Stimulated activated CD8-positive, alpha-beta memory T cell treated with anti-CD3 and anti-CD28 coated beads, Interleukin-2, amount 100 ng/mL, for 48 hours (primary cell): ENCODE data around the gene ZNF311.
"Not testable (repeated sequence)": the region's sequence is repeated elsewhere in the genome, so short reads cannot be mapped to it uniquely, and the experiment has no call there.

Experiments used
- DNase-seq, 2 donors: peaks; one replicate each; pipeline ENCODE4 v3.0.0-alpha.2; 2020; ENCODE audit warnings: low read depth in 2 of 2

Gene ZNF311

DNA sequence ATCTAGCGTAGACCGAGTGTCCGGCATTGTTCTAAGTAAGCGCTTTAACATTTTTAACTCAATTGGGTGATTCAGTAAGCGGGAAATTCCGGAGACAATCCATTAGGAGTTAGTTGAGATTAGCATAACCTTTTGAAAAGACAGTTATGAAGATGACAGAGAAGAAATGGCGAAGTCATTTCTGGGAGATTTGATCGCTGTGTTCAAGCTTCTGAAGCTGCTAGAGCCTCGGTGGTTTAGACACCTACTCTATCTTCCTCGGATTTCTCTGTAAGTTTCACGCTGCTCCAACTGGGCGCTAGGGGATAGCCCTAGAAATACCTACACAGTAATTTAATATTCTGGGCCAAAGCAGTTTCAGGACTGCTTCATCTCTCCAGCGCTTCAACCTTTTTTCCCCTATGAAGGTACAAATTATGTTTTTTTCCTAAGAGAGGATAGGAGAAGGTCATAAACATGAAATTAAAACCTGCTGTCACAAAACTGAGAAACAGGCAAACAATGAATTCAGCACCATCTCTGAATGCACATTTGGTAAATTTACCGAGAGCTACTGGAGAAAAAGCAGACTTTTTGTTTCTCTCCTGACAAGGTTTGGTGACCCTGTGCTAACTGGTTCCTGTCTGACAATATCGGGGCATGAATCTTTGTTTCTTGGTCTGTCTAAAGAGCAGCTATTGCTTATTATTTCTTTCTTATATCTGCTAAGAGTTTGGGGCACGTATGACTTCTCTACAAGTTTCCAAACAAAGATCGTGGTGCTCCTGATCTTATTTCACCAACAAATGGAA, 22.4 kb downstream of the ZNF311 start:
- no peak for DNase-seq

DNA sequence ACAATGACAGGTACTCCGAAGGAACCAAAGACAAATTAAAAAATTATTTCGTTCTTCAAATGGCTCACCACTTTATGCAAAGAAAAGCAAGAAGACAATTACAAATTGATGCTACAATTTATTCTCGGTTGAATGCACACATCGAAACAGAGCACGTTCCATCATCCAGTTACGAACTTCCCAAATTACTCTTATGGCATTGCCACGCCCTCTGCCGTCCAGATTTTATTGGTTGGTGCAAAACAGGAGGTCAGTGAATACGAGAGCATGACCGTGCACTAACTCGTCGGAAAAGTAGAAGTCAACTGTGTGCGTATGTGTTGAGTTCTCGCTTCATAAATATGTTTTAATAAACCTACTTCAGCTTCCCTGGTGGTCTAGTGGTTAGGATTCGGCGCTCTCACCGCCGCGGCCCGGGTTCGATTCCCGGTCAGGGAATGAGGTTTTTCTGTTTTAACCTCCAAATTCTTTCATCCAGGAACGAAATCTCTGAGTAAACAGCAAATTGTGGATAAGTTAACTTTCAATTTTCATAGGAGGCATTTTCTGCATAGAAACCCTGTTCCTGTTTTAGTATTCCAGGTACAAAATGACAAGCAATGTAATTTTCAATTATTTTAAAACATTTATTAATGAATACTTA, 23.2 kb downstream of the ZNF311 start:
- peak in 1 of 2 donors; percentile 49 for DNase-seq

DNA sequence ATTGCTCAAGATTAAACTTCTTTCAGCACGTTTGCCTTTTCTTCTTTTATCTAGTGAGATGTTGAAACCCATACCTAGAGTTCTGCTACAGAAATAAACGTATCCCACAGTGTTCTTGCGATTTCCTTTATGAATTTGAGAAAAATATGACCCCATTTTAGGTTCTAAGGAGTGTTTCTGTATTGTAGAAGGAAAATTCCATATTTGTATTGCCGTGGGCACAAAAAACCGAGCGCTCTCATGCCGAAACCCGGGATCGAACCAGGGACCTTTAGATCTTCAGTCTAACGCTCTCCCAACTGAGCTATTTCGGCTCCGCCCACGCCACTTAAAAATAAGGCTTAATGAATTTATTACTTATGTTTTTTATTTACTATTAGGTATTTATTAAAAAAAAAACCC, 23.7 kb downstream of the ZNF311 start:
- DNase-seq, result peak; percentile 51 to 68

DNA sequence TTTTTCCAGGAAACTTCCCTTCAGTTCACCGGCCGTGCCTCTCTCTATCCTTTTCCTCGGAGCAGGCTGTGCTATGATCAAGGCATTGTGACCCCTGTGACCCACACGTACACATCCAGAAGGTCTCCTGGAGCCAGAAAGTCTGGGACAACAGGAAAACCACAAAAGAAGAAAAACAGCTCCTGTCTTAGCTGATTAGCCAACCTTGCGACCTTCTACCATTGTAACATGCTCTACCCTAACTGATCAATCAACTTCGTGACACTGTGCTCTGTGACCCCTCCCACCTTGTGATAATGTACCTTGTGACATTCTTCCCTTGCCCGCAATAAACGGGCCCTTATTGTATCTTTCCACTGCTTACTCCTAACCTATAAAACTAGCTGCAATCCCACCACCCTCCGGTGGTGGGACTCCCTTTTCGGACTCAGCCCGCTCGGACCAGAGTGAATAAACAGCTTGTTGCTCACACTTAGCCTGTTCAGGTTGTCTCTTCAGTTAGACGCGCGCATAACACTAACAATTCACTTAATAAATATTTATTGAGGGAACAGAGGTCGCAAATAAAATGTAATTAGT, 24.2 kb downstream of the ZNF311 start:
- no peak for DNase-seq

DNA sequence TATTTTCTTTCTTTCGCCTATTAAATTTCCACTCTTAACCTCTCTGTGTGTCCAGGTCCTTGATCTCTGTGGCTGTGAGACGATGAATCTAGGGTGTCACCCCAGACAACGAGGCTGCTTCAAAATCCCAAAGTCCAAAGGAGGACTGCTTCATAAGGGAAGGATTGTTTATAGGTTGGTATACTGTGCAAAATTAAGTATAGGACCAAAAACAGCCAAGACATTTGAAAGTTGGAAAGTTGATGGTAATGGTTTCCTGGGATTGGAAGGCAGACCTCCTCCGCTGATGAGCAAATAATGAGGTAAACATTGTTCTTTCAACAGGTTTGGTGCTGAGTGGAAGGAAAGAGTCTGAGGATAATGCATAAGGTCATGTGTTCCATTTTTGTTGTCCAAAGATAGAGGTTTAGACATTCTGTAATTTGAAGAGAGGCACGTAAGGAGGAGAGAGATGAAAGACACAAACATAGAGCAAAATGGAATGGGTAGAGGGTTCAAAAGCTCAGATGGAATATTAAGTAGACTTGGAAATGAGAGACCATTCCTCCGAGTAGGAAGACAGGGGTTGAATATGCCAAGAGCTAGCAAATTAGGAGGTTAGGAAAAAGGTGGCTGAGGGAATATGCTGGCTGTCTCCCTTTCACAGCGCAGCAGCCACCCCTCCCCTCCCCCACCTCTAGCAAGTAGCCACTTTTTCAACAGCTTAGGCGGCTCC, 24.8 kb downstream of the ZNF311 start:
- DNase-seq, result no peak

DNA sequence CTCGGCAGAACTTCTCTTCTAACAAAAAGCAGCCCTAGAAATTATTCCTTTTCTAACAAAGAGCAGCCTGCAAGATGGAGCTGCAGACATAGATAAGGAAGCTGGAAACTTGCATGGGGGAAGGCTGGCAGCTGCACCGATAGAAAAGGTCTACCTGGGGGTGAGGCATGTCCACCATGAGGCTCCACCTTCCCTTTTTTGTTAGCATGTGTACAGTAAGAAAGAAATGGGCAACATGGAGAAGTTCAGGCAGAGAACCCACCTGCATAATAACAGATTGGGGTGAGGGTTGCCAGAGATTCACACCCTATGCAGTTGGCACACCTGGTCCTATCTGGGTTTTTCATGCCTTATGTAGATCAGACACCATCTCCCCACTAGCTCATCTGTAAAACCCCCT, 25.4 kb downstream of the ZNF311 start:
- no peak for DNase-seq

DNA sequence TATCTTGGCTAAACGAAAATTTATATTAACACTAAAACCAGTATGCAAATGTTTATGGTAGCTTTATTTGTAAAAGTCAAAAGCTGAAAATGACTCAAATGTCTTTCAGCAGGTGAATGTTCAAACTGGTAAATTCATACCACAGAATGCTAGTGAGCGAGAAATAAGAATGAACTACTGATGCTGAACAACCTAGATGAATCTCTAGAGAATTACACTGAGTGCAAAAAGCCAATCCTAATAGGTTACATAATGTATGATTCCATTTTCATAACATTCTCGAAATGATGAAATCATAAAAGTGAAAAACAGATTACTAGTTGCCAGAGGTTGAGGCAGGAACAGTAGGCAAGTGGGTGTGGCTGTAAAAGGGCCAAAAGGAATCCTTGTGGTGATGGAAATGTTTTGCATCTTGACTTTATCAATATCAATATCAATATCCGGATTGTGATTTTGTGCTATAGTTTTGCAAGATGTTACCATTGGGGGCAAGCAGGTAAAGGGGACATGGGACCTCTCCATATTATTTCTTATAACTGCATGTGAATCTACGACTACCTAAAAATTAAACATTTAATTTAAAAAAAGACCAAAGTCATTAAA, 26.1 kb downstream of the ZNF311 start:
- no peak for DNase-seq

DNA sequence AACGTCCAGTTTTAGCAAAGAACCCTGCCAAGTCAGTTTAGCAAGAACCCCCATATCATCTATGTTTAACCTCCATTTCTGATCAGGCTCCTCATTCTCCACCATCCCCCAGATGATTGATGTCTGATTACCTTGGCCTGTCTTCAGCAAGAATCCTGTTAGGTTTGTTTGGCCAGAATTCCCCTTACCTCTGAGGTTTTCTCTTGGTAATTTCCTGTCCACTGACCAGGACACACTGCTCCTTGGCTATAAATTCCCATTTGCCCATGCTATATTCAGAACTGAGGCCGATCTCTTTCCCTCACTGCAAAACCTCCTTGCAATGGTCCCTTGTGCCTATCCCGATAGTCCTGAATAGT, 27.0 kb downstream of the ZNF311 start:
- DNase-seq, result no peak

DNA sequence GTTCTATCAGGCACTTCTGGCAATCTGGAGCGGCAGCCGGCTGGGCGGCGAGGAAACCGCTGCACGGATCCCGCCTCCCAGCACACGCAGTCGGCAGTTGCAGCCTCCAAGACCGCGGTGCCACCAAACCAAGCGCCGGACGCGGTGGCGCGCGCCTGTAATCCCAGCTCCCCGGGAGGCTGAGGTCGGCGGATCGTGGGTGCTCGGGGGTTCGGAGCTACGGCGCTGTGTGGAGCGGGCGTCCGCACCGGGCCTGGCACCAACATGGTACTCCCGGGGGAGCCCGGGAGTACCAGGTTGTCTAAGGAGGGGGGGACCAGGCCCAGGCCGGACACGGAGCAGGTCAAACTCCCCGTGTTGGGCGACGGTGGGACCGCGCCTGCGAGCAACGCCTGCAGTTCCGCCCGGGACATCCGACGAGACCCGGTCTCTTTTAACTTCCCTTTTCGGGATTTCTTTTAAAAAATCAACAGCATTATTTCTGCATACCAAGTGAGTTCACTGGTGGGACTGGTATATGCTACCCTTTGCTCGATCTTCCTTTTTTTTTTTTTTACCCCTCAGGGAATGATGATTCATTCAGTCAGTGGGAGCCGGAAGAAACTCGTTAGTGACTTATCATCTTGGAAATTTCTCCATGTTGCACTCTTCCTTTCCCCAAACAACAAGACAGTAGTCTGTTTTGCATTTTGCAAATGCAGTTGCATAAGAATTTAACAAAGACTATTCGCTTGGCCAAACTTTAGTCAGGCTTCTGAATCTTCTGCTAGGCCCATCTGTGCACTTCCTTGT, 27.6 kb downstream of the ZNF311 start:
- DNase-seq, result peak in 1 of 2 donors; percentile 20

DNA sequence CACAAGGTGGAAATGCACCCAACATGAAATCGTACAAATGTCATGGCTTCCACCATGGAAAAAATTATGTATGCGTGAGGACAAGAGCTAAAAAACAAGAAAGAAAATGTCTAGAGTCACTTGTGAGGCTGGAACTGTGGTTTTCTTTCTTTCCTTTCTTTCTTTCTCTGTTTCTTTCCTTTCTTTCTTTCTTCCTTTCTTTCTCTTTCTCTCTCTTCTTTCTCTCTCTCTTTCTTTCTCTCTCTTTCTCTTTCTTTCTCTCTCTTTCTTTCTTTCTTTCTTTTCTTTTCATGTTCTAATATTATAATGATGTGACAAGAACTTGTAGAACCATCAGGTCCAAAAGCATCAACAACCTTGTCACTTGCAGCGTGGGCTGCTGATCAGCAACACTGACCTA, 28.4 kb downstream of the ZNF311 start:
- DNase-seq, result no peak

DNA sequence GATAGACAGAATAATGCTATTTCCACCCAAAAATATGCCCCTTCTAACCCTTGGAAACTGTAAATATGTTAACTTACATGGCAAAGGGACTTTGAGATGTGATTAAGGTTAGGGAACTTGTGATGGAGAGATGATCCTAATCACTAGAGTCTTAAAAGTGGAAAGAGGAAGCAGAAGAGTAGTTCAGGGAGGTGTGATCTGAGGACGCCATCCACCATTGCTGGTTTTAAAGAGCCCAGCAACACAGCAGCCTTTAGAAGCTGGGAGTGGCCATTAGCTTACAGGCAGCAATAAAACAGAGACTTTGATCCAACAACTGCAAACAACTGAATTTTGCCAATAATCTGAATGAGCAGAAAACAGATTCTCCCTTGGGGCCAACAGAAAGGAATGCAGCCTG, 30.6 kb downstream of the ZNF311 start:
- DNase-seq, result no peak

DNA sequence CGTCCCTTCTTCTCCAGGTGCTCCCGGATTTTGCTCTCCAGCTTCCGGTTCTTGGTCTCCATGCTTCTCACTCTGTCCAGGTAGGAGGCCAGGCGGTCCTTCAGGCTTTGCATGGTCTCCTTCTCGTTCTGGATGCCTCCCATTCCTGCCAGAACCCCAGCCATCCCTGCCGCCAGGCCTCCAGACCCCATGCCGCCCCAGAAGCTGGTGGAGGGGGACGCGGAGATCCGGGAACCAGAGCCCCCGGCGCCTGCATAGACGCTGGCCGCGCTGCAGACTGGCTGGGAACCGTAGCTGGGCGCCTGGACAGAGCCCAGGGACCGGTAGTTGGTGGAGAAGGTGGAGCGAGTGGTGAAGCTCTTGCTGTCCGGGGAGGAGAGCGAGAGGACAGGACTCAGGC, 35.1 kb downstream of the ZNF311 start:
- not testable (repeated sequence) for DNase-seq

DNA sequence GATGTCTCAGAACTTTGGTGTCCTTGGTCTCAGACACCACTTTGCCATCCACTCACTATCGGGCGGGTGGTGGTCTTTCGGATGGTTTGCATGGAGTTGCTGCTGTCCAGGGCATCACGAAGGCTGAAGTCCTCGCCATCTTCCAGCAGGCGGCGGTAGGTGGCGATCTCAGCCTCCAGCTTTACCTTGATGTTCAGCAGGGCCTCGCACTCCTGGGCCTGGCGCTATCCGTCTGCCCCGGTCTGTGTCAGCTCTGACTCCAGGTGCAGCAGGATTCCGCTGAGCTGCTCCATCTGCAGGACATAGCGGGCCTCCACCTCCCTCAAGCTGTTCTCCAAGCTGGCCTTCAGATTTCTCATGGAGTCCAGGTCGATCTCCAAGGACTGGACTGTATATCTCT, 36.0 kb downstream of the ZNF311 start:
- no peak for DNase-seq

DNA sequence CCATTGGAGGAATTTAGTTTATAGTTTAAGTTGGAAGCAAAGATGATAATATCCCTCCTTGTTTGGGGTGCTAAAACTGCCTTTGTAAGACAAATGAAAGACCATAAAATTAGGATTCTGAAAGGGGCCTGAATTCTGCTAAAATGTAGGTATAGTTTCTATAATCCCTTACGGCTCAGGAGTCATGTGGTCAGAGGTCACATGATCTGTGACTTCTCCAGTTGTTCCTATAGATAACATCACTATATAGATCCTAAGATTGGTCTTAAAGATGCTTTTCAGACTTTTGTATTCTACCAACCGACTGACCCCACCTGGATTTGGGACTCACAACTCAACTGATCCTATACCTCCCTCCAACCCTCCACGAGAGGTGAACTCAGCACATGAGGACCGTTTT, 36.6 kb downstream of the ZNF311 start:
- DNase-seq, result no peak

DNA sequence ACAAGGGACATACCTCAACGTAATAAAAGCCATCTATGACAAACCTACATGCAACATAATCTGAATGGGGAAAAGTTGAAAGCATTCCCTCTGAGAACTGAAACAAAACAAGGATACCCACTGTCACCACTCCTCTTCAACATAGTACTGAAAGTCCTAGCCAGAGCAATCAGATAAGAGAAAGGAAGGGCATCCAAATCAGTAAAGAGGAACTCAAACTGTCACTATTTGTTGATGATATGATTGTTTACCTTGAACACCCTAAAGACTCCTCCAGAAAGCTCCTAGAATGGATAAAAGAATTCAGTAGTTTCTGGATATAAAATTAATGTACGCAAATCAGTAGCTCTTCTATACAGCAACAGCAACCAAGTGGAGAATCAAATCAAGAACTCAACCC, 39.4 kb downstream of the ZNF311 start:
- no peak for DNase-seq

DNA sequence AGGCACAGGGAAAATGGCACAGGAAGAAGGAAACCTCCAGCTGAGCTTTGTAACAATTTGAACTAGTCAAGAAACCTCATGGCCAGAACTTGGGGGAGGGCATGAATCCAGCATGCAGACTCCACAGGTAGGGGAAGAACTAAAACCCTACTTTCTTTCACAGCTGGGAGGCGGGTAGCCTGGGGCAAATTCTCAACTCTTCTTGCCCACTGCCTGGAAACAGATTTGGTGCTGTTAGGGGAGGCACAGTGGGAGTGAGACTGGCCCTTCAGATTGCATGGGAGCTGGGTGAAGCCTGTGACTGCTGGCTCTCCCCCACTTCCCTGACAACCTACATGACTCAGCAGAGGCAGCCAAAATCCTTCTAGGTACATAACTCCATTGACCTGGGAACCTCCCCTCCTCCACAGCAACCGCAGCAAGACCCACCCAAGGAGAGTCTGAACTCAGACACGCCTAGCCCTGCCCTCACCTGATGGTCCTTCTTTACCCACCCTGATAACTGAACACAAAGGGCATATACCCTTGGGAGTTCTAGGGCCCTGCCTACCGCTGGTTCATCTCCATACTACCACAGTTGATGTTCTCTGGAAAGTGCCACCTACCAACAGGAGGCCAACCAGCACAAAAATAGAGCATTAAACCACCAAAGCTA, 44.1 kb downstream of the ZNF311 start:
- DNase-seq, result no peak

DNA sequence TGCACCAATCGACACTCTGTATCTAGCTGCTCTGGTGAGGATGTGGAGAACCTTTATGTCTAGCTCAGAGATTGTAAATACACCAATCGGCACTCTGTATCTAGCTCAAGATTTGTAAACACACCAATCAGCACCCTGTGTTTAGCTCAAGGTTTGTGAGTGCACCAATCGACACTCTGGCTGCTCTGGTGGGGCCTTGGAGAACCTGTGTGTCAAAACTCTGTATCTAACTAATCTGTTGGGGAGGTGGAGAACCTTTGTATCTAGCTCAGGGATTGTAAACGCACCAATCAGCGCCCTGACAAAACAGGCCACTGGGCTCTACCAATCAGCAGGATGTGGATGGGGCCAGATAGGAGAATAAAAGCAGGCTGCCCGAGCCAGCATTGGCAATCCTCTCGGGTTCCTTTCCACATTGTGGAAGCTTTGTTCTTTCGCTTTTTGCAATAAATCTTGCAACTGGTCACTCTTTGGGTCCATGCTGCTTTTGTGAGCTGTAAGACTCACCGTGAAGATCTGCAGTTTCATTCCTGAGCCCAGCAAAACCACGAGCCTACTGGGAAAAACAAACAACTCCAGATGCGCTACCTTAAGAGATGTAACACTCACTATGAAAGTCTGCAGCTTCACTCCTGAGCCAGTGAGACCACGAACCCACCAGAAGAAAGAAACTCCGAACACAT, 46.4 kb downstream of the ZNF311 start:
- DNase-seq, result not testable (repeated sequence)

DNA sequence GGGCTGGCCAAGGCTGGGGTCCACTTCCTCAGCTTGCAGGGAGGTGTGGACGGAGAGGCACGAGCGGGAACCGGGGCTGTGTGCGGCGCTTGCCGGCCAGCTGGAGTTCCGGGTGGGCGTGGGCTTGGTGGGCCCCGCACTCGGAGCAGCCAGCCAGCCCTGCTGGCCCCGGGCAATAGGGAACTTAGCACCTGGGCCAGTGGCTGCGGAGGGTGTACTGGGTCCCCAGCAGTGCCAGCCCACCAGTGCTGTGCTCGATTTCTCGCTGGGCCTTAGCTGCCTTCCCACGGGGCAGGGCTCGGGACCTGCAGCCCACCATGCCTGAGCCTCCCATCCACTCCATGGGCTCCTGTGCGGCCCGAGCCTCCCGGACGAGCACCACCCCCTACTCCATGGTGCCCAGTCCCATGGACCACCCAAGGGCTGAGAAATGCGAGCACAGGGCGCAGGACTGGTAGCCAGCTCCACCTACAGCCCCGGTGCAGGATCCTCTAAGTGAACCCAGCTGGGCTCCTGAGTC, 47.3 kb downstream of the ZNF311 start:
- DNase-seq, result not testable (repeated sequence)

DNA sequence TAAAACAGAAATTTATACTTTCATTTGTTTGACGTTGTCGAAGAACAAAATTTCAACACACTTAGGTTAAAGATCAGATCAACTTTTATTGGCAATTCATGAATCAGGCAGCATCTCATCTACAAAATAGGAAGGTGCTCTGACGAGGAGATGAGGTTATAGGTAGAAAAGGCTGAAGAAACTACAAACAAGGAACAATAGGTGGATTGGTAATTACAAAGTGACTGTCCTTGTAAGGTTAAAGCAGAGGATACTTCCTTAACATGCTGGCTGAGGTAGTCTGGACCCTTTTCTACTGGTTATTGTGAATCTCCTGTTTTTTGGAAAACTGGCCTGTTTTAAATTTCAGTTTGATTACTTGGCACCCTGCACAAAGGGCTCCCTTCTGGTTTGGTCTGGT, 48.8 kb downstream of the ZNF311 start:
- no peak for DNase-seq
